ENCODE results near the gene TATDN3. TPM values are rescaled to one million over a fixed set of nuclear protein-coding genes. Genes with fewer than 3 reads are reported as not detected.

Gene TATDN3
- total and polyA plus RNA-seq, 9 of the 15 experiments (the other 6 are each of a cell fraction or from before 2014, with no cell fraction given), result 18.3 to 79.9 (median 28.2) TPM

DNA sequence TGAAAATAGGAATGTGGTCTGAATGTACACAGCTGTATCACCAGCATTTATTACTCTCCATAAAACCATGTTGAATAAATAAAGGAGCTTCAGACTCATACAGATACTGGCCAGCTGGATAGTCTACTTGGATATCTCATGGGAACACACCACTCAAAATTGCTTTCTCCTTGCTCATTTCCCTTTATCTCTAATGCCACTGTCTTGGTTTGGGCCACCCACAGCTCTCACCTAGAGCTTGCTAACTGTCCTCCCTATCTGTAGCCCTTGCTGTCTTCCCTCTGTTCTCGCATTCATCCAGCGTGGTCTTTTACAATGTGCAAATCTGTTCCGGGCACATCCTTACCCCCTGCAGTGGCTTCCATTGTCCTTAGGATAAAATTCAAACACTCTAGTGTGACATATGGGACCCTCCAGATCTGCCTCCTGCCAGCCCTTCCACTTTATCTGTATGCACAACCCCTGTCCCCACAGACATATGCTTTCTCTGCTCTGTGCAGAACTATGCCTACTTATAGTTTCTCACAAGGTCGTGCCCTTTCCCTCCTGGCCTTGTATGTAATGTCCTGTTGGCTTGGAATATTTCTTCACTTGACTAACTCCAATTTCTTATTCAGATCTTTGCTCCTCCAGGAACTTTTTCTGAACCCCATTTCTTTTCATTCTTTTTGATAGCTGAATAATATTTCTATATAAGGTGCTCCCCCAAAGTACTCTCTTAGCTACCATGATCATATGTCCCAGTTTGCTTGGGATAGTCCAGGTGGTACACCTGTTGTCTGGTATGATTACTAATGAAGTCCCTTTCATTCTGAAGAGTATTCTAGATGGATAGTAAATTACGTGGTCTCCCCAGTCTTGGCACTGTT is 69.3 kb downstream of the TATDN3 start (continued):
- TF ChIP-seq, protein P1, sequence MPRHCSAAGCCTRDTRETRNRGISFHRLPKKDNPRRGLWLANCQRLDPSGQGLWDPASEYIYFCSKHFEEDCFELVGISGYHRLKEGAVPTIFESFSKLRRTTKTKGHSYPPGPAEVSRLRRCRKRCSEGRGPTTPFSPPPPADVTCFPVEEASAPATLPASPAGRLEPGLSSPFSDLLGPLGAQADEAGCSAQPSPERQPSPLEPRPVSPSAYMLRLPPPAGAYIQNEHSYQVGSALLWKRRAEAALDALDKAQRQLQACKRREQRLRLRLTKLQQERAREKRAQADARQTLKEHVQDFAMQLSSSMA (CRISPR knock-in tag; IDR thresholded peaks at IDR 0.05), result no peak
- TF ChIP-seq MTA2 (IDR thresholded peaks at IDR 0.05; ENCODE audit: low read depth) (peak; percentile 98), EHMT2 (IDR thresholded peaks at IDR 0.05) (peak; percentile 85), SMARCE1 (IDR thresholded peaks at IDR 0.05) (peak; percentile 97), MBD2 (IDR thresholded peaks at IDR 0.05; ENCODE audit: borderline replicate concordance, low read depth) (peak; percentile 80), CREM (IDR thresholded peaks at IDR 0.05; ENCODE audit: low read depth) (peak; percentile 66; the same call in 1 of the 2 replicates), HDAC1 (IDR thresholded peaks at IDR 0.05) (peak in 1 of 2 experiments; percentile 96; a peak in 3 of 4 replicates), ZNF589 (CRISPR knock-in tag; IDR thresholded peaks at IDR 0.05; ENCODE audit: low read depth) (peak; percentile 93), ZNF695 (CRISPR knock-in tag; IDR thresholded peaks at IDR 0.05) (no peak), MAZ (CRISPR knock-in tag; conservative IDR thresholded peaks at IDR 0.05 in 1 of 2, IDR thresholded peaks at IDR 0.05 in 1 of 2) (peak in 1 of 2 experiments; percentile 44; a peak in 1 of 4 replicates), BRD9 (IDR thresholded peaks at IDR 0.05; ENCODE audit: low read depth, partially characterized antibody) (peak; percentile 54), MECOM (CRISPR knock-in tag; IDR thresholded peaks at IDR 0.05) (peak; percentile 97), SMARCA4 (IDR thresholded peaks at IDR 0.05) (peak; percentile 99)
- TF ChIP-seq, protein P2, sequence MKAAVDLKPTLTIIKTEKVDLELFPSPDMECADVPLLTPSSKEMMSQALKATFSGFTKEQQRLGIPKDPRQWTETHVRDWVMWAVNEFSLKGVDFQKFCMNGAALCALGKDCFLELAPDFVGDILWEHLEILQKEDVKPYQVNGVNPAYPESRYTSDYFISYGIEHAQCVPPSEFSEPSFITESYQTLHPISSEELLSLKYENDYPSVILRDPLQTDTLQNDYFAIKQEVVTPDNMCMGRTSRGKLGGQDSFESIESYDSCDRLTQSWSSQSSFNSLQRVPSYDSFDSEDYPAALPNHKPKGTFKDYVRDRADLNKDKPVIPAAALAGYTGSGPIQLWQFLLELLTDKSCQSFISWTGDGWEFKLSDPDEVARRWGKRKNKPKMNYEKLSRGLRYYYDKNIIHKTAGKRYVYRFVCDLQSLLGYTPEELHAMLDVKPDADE (conservative IDR thresholded peaks at IDR 0.05; ENCODE audit: control insufficient read depth, low read depth, low read length), result 0 out of 2 replicates have a peak, but pooled peaks have one; percentile 55
- TF ChIP-seq, protein P3, sequence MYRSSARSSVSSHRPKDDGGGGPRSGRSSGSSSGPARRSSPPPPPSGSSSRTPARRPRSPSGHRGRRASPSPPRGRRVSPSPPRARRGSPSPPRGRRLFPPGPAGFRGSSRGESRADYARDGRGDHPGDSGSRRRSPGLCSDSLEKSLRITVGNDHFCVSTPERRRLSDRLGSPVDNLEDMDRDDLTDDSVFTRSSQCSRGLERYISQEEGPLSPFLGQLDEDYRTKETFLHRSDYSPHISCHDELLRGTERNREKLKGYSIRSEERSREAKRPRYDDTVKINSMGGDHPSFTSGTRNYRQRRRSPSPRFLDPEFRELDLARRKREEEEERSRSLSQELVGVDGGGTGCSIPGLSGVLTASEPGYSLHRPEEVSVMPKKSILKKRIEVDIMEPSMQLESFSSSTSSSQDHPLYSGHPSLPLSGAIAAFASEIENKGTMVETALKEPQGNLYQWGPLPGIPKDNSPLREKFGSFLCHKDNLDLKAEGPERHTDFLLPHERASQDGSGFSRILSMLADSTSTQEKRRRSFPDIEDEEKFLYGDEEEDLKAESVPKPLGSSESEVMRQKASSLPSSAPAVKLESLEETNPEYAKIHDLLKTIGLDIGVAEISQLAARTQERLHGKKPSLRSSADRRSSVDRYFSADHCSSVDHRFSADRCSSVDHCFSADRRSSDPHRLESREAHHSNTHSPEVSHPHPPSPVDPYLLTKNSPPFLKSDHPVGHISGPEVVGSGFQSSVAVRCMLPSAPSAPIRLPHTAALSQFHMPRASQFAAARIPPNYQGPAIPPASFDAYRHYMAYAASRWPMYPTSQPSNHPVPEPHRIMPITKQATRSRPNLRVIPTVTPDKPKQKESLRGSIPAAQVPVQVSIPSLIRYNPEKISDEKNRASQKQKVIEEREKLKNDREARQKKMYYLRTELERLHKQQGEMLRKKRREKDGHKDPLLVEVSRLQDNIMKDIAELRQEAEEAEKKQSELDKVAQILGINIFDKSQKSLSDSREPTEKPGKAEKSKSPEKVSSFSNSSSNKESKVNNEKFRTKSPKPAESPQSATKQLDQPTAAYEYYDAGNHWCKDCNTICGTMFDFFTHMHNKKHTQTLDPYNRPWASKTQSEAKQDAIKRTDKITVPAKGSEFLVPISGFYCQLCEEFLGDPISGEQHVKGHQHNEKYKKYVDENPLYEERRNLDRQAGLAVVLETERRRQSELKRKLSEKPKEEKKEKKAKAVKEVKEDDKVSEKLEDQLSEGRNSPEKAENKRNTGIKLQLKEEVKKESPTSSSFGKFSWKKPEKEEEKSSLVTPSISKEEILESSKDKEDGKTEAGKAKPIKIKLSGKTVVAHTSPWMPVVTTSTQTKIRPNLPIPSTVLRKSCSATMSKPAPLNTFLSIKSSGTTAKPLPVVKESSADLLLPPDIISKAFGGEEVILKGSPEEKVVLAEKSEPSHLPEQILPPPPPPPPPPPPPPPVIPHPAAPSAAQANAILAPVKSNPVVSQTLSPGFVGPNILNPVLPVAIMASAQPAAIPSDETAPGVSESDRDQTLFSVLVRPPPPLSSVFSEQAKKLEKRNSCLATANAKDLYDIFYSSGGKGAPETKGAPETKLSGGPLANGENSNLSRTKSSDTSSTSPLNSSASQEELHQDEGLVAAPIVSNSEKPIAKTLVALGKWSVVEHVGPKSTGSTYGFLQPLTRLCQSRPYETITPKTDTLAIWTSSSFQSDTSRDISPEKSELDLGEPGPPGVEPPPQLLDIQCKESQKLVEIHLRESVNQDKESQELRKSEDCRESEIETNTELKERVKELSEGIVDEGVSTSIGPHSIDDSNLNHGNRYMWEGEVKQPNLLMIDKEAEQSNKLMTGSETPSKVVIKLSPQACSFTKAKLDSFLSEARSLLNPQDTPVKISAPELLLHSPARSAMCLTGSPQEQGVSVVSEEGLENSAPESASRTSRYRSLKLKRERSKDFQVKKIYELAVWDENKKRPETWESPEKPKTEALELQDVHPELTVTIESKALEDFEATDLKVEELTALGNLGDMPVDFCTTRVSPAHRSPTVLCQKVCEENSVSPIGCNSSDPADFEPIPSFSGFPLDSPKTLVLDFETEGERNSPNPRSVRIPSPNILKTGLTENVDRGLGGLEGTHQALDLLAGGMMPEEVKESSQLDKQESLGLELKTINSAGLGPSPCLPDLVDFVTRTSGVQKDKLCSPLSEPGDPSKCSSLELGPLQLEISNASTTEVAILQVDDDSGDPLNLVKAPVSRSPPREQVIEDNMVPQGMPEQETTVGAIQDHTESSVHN (IDR thresholded peaks at IDR 0.05; ENCODE audit: borderline replicate concordance in 1 of 2, low read depth in 1 of 2), result 0 out of 4 replicates have a peak, but pooled peaks of 1 of the 2 experiments have one; percentile 33
